Measurements from ENCODE around the gene HAPSTR1.

Gene HAPSTR1

GRCh38 chr16:9138021-9138680 is 46.7 kb downstream of the HAPSTR1 start:
- TF ChIP-seq, protein P1, sequence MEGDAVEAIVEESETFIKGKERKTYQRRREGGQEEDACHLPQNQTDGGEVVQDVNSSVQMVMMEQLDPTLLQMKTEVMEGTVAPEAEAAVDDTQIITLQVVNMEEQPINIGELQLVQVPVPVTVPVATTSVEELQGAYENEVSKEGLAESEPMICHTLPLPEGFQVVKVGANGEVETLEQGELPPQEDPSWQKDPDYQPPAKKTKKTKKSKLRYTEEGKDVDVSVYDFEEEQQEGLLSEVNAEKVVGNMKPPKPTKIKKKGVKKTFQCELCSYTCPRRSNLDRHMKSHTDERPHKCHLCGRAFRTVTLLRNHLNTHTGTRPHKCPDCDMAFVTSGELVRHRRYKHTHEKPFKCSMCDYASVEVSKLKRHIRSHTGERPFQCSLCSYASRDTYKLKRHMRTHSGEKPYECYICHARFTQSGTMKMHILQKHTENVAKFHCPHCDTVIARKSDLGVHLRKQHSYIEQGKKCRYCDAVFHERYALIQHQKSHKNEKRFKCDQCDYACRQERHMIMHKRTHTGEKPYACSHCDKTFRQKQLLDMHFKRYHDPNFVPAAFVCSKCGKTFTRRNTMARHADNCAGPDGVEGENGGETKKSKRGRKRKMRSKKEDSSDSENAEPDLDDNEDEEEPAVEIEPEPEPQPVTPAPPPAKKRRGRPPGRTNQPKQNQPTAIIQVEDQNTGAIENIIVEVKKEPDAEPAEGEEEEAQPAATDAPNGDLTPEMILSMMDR (conservative IDR thresholded peaks at IDR 0.05; ENCODE audit: low read depth) = no peak
- DNase-seq (ENCODE audit: low spot score) = no peak
- ChIA-PET POLR2A (ENCODE audit: low non-redundant PET) (no interaction called here), CTCF (interaction anchor here (0.5 to 1.0 kb wide), 8 partner anchors 12 to 1533 kb away, joined by 3 to 5 read pairs (median 4); no protein-coding TSS in a partner anchor)
- no peak overlapping the region for H3K27ac ChIP-seq

DNA sequence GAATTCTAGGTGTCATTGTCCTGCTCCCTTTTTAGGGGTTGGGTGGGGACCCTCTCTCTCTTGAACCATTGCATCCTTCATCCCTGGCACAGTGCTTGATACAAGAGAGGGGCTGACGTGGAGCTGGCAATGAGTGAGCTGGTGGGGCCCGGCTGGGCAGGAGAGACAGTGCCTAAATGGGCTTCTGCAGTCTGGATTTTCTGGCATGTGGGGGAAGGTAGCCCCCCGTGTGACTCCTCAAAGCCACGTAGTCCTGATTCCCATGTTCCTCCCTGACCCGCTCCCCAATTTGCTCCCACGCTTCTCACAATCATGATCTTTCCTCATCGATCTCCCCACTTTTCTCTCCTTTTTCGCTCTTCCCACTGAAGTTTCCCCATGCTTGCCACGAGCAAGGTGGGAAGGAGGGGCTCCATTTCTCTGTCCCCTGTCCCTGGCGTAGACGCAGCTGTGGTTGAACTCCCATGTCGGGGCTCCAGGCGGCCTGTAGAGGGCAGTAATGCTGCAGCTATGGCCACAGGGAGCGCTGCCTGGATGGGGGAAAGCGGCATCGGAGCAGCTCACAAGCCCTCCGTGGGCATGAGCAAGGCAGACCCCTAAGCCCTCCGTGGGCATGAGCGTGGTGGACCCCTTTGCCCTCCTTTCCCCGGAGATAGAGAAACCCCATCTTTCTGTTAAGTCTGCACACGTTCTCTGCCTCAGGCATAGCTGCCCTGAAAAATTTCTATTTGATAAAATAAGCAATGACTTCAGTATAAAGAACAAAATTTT is 47.5 kb downstream of the HAPSTR1 start:
- TF ChIP-seq, protein P1 (conservative IDR thresholded peaks at IDR 0.05; ENCODE audit: low read depth) = peak; percentile 82
- ChIA-PET POLR2A (ENCODE audit: low non-redundant PET) (interaction anchor here (0.5 kb wide), 1 partner anchor 160 kb away, joined by 4 read pairs; no protein-coding TSS in a partner anchor), CTCF (interaction anchor here (0.5 to 1.1 kb wide), 10 partner anchors 13 to 1169 kb away, joined by 3 to 9 read pairs (median 4); no protein-coding TSS in a partner anchor)
- DNase-seq (ENCODE audit: low spot score) = peak; percentile 30
- no peak overlapping the region for H3K27ac ChIP-seq

GRCh38 chr16:9139965-9140364 is 48.5 kb downstream of the HAPSTR1 start:
- TF ChIP-seq, protein P1 (conservative IDR thresholded peaks at IDR 0.05; ENCODE audit: low read depth) = no peak
- ChIA-PET CTCF (interaction anchor here (0.6 to 0.7 kb wide), 2 partner anchors 600 to 1093 kb away, joined by 5 read pairs; no protein-coding TSS in a partner anchor), POLR2A (ENCODE audit: low non-redundant PET) (interaction anchor here (0.6 kb wide), 1 partner anchor 47 kb away, joined by 6 read pairs; no protein-coding TSS in a partner anchor)
- no peak overlapping the region for H3K27ac ChIP-seq
- DNase-seq (ENCODE audit: low spot score) = peak; percentile 38
